Measurements from ENCODE around the gene GAS2.

- TF ChIP-seq CTCF (conservative IDR thresholded peaks at IDR 0.05; ENCODE audit: low read length) = no peak
- TF ChIP-seq EZH2phosphoT487 (IDR thresholded peaks at IDR 0.05; ENCODE audit: borderline replicate concordance, low read depth, low read length) = no peak
These were observed 3.0 kb downstream of the GAS2 start for GRCh38 chr11:22669368-22669767.

Data from OCI-LY7 (cell line).